HCT116 (cell line): Measurements from ENCODE around the gene SEC22C. TPM values are rescaled to one million over a fixed set of nuclear protein-coding genes. Genes with fewer than 3 reads are reported as not detected.

Experiments used
- ATAC-seq: fragments of 200-7000 bp; cut with Tn5 transposase; 2 replicates; pipeline ENCODE4 v1.9.1; 2020; ENCODE audit warnings: mild to moderate bottlenecking, moderate library complexity
- BruUV-seq: library from RNA; stranded (reverse); fragments of 400-500 nt; replicated peaks from 2 replicates; lab custom pipeline; 2021; lab: Mats Ljungman, UMichigan
- CTCF ChIA-PET: fragments of 300-600 bp; sonication (Branson Sonifier 250); formaldehyde crosslinking; loops from one replicate; lab custom pipeline; 2021; ENCODE audit warnings: antibody characterized with exemption; lab: Charles Lee
- POLR2A ChIA-PET: fragments of 300-600, 350-600 bp; sonication (Branson Sonifier 250); formaldehyde crosslinking; loops from one replicate; lab custom pipeline; 2021; ENCODE audit warnings: antibody characterized with exemption; lab: Charles Lee
- RAD21 ChIA-PET, 2 experiments: fragments of 300-600 bp; sonication (Branson Sonifier 250); formaldehyde crosslinking; loops; one replicate each; lab custom pipeline; 2023; ENCODE audit warnings: low total read pairs in 2 of 2; ENCODE audit not compliant: uncharacterized antibody in 2 of 2, unreplicated experiment in 2 of 2, low non-redundant PET in 1 of 2; lab: Charles Lee
- DNase-seq: peaks from one replicate; pipeline ENCODE4 v3.0.0-alpha.2; 2010; ENCODE audit warnings: low read depth, low spot score
- H2AFZ ChIP-seq: fragments of 200-600 bp; shearing (Covaris generic), sonication (generic); 2 replicates; pipeline ENCODE4 v1.6.1; 2017; ENCODE audit warnings: low read depth, mixed run types, mixed read lengths, antibody characterized with exemption, low read length; ENCODE audit not compliant: poor library complexity, severe bottlenecking
- H3K27ac ChIP-seq: 2 replicates; pipeline ENCODE4 v1.5.1; 2012; ENCODE audit warnings: low read depth, low read length
- H3K27me3 ChIP-seq: fragments of 200-600 bp; sonication (generic); 2 replicates; pipeline ENCODE4 v1.6.1; 2016; ENCODE audit warnings: mixed run types, low read length, mixed read lengths; ENCODE audit not compliant: insufficient read depth
- H3K36me3 ChIP-seq, 2 experiments: fragments of 200-500 bp in 1 of 2; fragments of 200-600 bp in 1 of 2; sonication (Bioruptor generic) in 1 of 2; sonication (generic) in 1 of 2; 2 replicates each; pipeline versions ENCODE4 v1.5.1 to v1.6.1; 2014 to 2016; ENCODE audit warnings: low read length in 2 of 2, inconsistent platforms in 1 of 2, mixed read lengths in 1 of 2, mixed run types in 1 of 2; ENCODE audit not compliant: insufficient read depth in 2 of 2, control insufficient read depth in 1 of 2
- H3K4me1 ChIP-seq, 2 experiments: fragments of 200-600 bp in 1 of 2; sonication (generic) in 1 of 2; 2 replicates each; pipeline versions ENCODE4 v1.5.1 to v1.6.1; 2012 to 2017; ENCODE audit warnings: low read length in 2 of 2, inconsistent platforms in 1 of 2, mild to moderate bottlenecking in 1 of 2, mixed read lengths in 1 of 2, mixed run types in 1 of 2, moderate library complexity in 1 of 2; ENCODE audit not compliant: insufficient read depth in 2 of 2, control insufficient read depth in 1 of 2
- H3K4me2 ChIP-seq: fragments of 200-600 bp; sonication (generic); 2 replicates; pipeline ENCODE4 v1.6.1; 2017; ENCODE audit warnings: mixed run types, low read length, mixed read lengths
- H3K4me3 ChIP-seq, 2 experiments: fragments of 200-600 bp in 1 of 2; sonication (generic) in 1 of 2; replicated peaks in 1 of 2; 2 replicates each; pipeline ENCODE4 v1.5.1; 2011 to 2016; ENCODE audit warnings: low read length in 2 of 2, control low read depth in 1 of 2, low read depth in 1 of 2, mild to moderate bottlenecking in 1 of 2, mixed read lengths in 1 of 2, mixed run types in 1 of 2
- H3K79me2 ChIP-seq: fragments of 200-600 bp; sonication (generic); 2 replicates; pipeline ENCODE4 v1.6.1; 2017; ENCODE audit warnings: mild to moderate bottlenecking, mixed run types, low read length, moderate library complexity, mixed read lengths; ENCODE audit not compliant: insufficient read depth
- H3K9ac ChIP-seq: fragments of 200-600 bp; sonication (generic); 2 replicates; pipeline ENCODE4 v1.6.1; 2016; ENCODE audit warnings: low read length, mixed read lengths
- H3K9me2 ChIP-seq: fragments of 200-600 bp; sonication (generic), shearing (Covaris generic); 2 replicates; pipeline ENCODE4 v1.6.1; 2017; ENCODE audit warnings: mixed run types, mild to moderate bottlenecking, moderate library complexity; ENCODE audit not compliant: insufficient read depth
- H3K9me3 ChIP-seq, 2 experiments: fragments of 200-500 bp in 1 of 2; fragments of 200-600 bp in 1 of 2; sonication (Bioruptor generic) in 1 of 2; sonication (generic) in 1 of 2; 2 replicates each; pipeline ENCODE4 v1.6.1; 2014 to 2017; ENCODE audit warnings: low read length in 2 of 2, mixed read lengths in 2 of 2, inconsistent platforms in 1 of 2, low read depth in 1 of 2, mild to moderate bottlenecking in 1 of 2, mixed run types in 1 of 2, moderate library complexity in 1 of 2; ENCODE audit not compliant: control insufficient read depth in 1 of 2, insufficient read depth in 1 of 2
- H4K20me1 ChIP-seq: fragments of 200-600 bp; sonication (generic), shearing (Covaris generic); 2 replicates; pipeline ENCODE4 v1.6.1; 2017; ENCODE audit warnings: mixed run types, mild to moderate bottlenecking, moderate library complexity; ENCODE audit not compliant: insufficient read depth
- ATF3 ChIP-seq: IDR thresholded peaks from 2 replicates; pipeline ENCODE4 v1.6.1; 2012
- JUND ChIP-seq: IDR thresholded peaks from 2 replicates; pipeline ENCODE4 v1.6.1; 2012
- TCF7L2 ChIP-seq: IDR thresholded peaks from 2 replicates; pipeline ENCODE4 v1.7.0; 2011; ENCODE audit warnings: borderline replicate concordance, inconsistent platforms; ENCODE audit not compliant: insufficient read depth, insufficient read length; ENCODE audit errors: extremely low read depth
- intact Hi-C: fragments of 100-400 bp; cut with micrococcal nuclease; formaldehyde crosslinking; loops from 2 replicates; pipeline ENCODE4 v1.10.0; 2022
- total RNA-seq: library from RNA; stranded (reverse); gene quantifications from one replicate; pipeline ENCODE4 v1.2.1, GENCODE V29; 2021; ENCODE audit not compliant: unreplicated experiment
- TF ChIP-seq, protein P1 (sequence below): IDR thresholded peaks from 2 replicates; pipeline ENCODE4 v1.6.1; 2012; ENCODE audit warnings: low read depth
- TF ChIP-seq, protein P2 (sequence below): IDR thresholded peaks from 2 replicates; pipeline ENCODE4 v1.6.1; 2012

The SEC22C gene
- total RNA-seq, 1 experiment from 2014 or later = 43.4 TPM

- H3K9me3 ChIP-seq = no peaks in the 10 kb centered on the region
- H3K4me3 ChIP-seq = no peak overlapping the region
- no peak overlapping the region for H3K9ac ChIP-seq
- no peaks in the 10 kb centered on the region for H4K20me1 ChIP-seq
- no peak for DNase-seq
- TF ChIP-seq, protein P1, sequence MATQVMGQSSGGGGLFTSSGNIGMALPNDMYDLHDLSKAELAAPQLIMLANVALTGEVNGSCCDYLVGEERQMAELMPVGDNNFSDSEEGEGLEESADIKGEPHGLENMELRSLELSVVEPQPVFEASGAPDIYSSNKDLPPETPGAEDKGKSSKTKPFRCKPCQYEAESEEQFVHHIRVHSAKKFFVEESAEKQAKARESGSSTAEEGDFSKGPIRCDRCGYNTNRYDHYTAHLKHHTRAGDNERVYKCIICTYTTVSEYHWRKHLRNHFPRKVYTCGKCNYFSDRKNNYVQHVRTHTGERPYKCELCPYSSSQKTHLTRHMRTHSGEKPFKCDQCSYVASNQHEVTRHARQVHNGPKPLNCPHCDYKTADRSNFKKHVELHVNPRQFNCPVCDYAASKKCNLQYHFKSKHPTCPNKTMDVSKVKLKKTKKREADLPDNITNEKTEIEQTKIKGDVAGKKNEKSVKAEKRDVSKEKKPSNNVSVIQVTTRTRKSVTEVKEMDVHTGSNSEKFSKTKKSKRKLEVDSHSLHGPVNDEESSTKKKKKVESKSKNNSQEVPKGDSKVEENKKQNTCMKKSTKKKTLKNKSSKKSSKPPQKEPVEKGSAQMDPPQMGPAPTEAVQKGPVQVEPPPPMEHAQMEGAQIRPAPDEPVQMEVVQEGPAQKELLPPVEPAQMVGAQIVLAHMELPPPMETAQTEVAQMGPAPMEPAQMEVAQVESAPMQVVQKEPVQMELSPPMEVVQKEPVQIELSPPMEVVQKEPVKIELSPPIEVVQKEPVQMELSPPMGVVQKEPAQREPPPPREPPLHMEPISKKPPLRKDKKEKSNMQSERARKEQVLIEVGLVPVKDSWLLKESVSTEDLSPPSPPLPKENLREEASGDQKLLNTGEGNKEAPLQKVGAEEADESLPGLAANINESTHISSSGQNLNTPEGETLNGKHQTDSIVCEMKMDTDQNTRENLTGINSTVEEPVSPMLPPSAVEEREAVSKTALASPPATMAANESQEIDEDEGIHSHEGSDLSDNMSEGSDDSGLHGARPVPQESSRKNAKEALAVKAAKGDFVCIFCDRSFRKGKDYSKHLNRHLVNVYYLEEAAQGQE = no peak
- TF ChIP-seq JUND = no peak
- TF ChIP-seq TCF7L2 = no peak
- ChIA-PET CTCF (interaction anchor here (1.1 to 4.0 kb wide), 3 partner anchors 8 to 321 kb away, joined by 3 to 24 read pairs (median 3); no protein-coding TSS in a partner anchor), RAD21 (no interaction called here), POLR2A (no interaction called here)
- H3K4me1 ChIP-seq = no peaks in the 10 kb centered on the region
- no peak overlapping the region for H2AFZ ChIP-seq
- no TSS peak for BruUV-seq
- no peak overlapping the region for H3K27ac ChIP-seq
- H3K36me3 ChIP-seq = peaks cover 4 to 11% of the 10 kb centered on the region in 2 experiments; a peak in 3 of 4 replicates
- H3K79me2 ChIP-seq = no peaks in the 10 kb centered on the region
- intact Hi-C loops = loop anchor here (10.0 kb wide), 1 partner anchor 635 kb away; no protein-coding TSS in a partner anchor
- H3K4me2 ChIP-seq = no peak overlapping the region
- H3K27me3 ChIP-seq = no peaks in the 10 kb centered on the region
- no peaks in the 10 kb centered on the region for H3K9me2 ChIP-seq
- no peak for ATAC-seq
Observed at GRCh38 chr3:42550250-42550649, 31.5 kb downstream of the SEC22C start.

DNA sequence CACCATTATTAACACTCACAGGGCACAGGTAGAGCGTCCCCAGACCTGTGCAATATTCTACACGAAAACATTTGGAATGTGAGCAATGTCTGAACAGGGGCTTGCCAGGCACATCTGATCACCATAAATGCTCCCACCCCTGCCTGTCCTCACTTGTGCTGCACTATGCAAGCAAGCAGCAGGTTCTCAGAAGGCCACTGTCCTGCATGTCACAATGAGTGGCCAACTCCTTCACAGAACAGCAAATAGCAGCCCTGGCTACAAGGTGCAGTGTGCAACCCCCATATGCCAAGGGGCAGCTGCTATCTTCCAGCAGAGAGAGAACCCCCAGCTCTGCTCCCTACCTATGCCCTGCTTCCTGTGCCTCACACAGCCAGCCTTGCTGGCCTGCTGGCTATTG is 32.6 kb downstream of the SEC22C start:
- H2AFZ ChIP-seq = no peak overlapping the region
- intact Hi-C loops = loop anchor here (5.0 to 10.0 kb wide), 3 partner anchors 107 to 432 kb away; no protein-coding TSS in a partner anchor
- CTCF ChIA-PET = interaction anchor here (1.6 to 4.0 kb wide), 3 partner anchors 28 to 319 kb away, joined by 3 to 24 read pairs (median 14); no protein-coding TSS in a partner anchor
- no TSS peak for BruUV-seq
- H3K79me2 ChIP-seq = no peaks in the 10 kb centered on the region
- H3K27ac ChIP-seq = no peak overlapping the region
- H3K9me2 ChIP-seq = no peaks in the 10 kb centered on the region
- no peak overlapping the region for H3K4me2 ChIP-seq
- peaks cover 4 to 11% of the 10 kb centered on the region in 2 experiments; a peak in 3 of 4 replicates for H3K36me3 ChIP-seq
- no peaks in the 10 kb centered on the region for H3K27me3 ChIP-seq
- no peak for ATAC-seq
- POLR2A ChIA-PET = no interaction called here
- H4K20me1 ChIP-seq = no peaks in the 10 kb centered on the region
- H3K9me3 ChIP-seq = no peaks in the 10 kb centered on the region
- DNase-seq = no peak
- H3K9ac ChIP-seq = no peak overlapping the region
- H3K4me3 ChIP-seq = no peak overlapping the region
- RAD21 ChIA-PET = no interaction called here
- TF ChIP-seq, protein P2, sequence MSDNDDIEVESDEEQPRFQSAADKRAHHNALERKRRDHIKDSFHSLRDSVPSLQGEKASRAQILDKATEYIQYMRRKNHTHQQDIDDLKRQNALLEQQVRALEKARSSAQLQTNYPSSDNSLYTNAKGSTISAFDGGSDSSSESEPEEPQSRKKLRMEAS = no peak
- TF ChIP-seq ATF3 = no peak
- H3K4me1 ChIP-seq = no peaks in the 10 kb centered on the region
